ENCODE data around the gene AHI1. TPM values are rescaled to one million over a fixed set of nuclear protein-coding genes. Genes with fewer than 3 reads are reported as not detected.

The AHI1 gene
- total and polyA plus RNA-seq, 2 of the 13 experiments (the other 11 are each of a cell fraction or from before 2014, with no cell fraction given) = 7.2 to 18.6 TPM

DNA sequence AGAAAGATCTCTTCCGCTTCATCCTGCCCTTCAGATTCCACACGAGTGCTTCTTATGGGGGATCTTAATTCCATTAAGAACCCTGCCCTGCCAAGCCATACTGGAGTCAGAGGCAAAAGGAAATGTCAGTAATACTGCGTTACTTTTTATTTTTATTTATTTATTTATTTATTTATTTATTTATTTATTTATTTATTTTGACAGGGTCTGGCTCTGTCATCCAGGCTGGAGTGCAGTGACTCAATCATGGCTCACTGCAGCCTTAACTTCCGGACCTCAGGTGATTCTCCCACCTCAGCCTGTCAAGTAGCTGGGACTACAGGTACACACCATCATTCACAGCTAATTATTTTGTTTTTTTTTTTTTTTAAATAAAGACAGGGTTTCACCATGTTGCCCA is 236.9 kb downstream of the AHI1 start:
- ChIA-PET POLR2A (no interaction called here), CTCF (ENCODE audit: low intra/inter-chr PET ratio, low total read pairs) (no interaction called here)
- Histone ChIP-seq H4K20me1 (ENCODE audit: insufficient read depth, low read length) (no peaks in the 10 kb centered on the region), H3K79me2 (ENCODE audit: insufficient read depth, low read length) (no peaks in the 10 kb centered on the region), H3K4me3 (replicated peaks in 1 of 3; ENCODE audit: insufficient read depth in 1 of 3, low read depth in 2 of 3, low read length in 3 of 3) (no peak overlapping the region), H2AFZ (ENCODE audit: low read length) (no peak overlapping the region), H3K9ac (ENCODE audit: insufficient read depth, low read depth, low read length) (no peak overlapping the region), H3K27ac (ENCODE audit: extremely low read length, insufficient read depth, low read length) (no peak overlapping the region), H3K9me3 (ENCODE audit: low read length) (no peaks in the 10 kb centered on the region), H3K36me3 (replicated peaks in 1 of 2; ENCODE audit: control insufficient read depth in 1 of 2, insufficient read depth in 2 of 2, low read length in 2 of 2) (no peaks in the 10 kb centered on the region), H3K4me2 (ENCODE audit: low read depth, low read length) (no peak overlapping the region), H3K27me3 (ENCODE audit: control insufficient read depth in 1 of 2, insufficient read depth in 2 of 2, low read length in 2 of 2) (peaks cover 0 to 18% of the 10 kb centered on the region in 2 experiments; a peak in 2 of 5 replicates), H3K4me1 (ENCODE audit: insufficient read depth, low read length) (peaks cover 5% of the 10 kb centered on the region; the same call in 1 of the 2 replicates)
- intact Hi-C loops (cut with micrococcal nuclease; ENCODE audit: unreplicated experiment) = no loop called here
- no peak for DNase-seq (ENCODE audit: low spot score)
- no TSS peak for BruUV-seq (replicated peaks)
- no peak for TF ChIP-seq ZNF816 (CRISPR knock-in tag; IDR thresholded peaks at IDR 0.05; ENCODE audit: borderline replicate concordance)
- ATAC-seq = no peak
- in situ Hi-C loops (cut with HindIII; ENCODE audit: extremely low pct_ligation_motif_present, low pct_unique_long_range_greater_than_20kb) = no loop called here
- WGBS (ENCODE audit: low lambda C conversion rate) = 72% methylated on average over 4 of the region's 4 CpGs
- no peak for FAIRE-seq

DNA sequence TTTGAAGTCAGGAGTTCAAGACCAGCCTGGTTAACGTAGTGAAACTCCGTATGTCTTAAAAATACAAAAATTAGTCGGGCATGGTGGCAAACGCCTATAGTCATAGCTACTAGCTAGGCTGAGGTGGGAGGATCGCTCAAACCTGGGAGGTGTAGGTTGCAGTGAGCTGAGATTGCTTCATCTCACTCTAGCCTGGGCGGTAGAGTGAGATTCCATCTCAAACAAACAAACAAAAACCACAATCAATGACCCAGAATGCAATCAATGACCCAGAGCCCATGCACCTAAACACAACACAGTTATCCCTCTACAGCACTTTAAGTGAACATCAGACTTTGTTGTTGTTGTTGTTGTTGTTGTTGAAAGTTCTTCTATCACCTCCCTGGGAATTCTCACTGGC is 238.6 kb downstream of the AHI1 start:
- Histone ChIP-seq H4K20me1 (ENCODE audit: insufficient read depth, low read length) (no peaks in the 10 kb centered on the region), H3K4me2 (ENCODE audit: low read depth, low read length) (no peak overlapping the region), H3K4me1 (ENCODE audit: insufficient read depth, low read length) (peaks cover 5% of the 10 kb centered on the region; the same call in 1 of the 2 replicates), H3K79me2 (ENCODE audit: insufficient read depth, low read length) (no peaks in the 10 kb centered on the region), H3K9me3 (ENCODE audit: low read length) (no peaks in the 10 kb centered on the region), H3K36me3 (replicated peaks in 1 of 2; ENCODE audit: control insufficient read depth in 1 of 2, insufficient read depth in 2 of 2, low read length in 2 of 2) (no peaks in the 10 kb centered on the region), H3K4me3 (replicated peaks in 1 of 3; ENCODE audit: insufficient read depth in 1 of 3, low read depth in 2 of 3, low read length in 3 of 3) (no peak overlapping the region), H3K27ac (ENCODE audit: extremely low read length, insufficient read depth, low read length) (no peak overlapping the region), H2AFZ (ENCODE audit: low read length) (no peak overlapping the region), H3K9ac (ENCODE audit: insufficient read depth, low read depth, low read length) (no peak overlapping the region), H3K27me3 (ENCODE audit: control insufficient read depth in 1 of 2, insufficient read depth in 2 of 2, low read length in 2 of 2) (peaks cover 0 to 15% of the 10 kb centered on the region in 2 experiments; a peak in 2 of 5 replicates)
- WGBS (ENCODE audit: low lambda C conversion rate) = 2% methylated on average over 6 of the region's 6 CpGs
- BruUV-seq (replicated peaks) = no TSS peak
- TF ChIP-seq KAT2B (IDR thresholded peaks at IDR 0.05; ENCODE audit: borderline replicate concordance, low read depth, low read length) = peak; percentile 90
- no peak for TF ChIP-seq MATR3 (CRISPR knock-in tag; IDR thresholded peaks at IDR 0.05)
- TF ChIP-seq, protein P1, sequence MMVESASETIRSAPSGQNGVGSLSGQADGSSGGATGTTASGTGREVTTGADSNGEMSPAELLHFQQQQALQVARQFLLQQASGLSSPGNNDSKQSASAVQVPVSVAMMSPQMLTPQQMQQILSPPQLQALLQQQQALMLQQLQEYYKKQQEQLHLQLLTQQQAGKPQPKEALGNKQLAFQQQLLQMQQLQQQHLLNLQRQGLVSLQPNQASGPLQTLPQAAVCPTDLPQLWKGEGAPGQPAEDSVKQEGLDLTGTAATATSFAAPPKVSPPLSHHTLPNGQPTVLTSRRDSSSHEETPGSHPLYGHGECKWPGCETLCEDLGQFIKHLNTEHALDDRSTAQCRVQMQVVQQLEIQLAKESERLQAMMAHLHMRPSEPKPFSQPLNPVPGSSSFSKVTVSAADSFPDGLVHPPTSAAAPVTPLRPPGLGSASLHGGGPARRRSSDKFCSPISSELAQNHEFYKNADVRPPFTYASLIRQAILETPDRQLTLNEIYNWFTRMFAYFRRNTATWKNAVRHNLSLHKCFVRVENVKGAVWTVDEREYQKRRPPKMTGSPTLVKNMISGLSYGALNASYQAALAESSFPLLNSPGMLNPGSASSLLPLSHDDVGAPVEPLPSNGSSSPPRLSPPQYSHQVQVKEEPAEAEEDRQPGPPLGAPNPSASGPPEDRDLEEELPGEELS (CRISPR knock-in tag; IDR thresholded peaks at IDR 0.05) = peak; percentile 37
- 0 out of 4 replicates have a peak, but pooled peaks of 1 of the 2 experiments have one; percentile 22 for TF ChIP-seq KLF16 (CRISPR knock-in tag; IDR thresholded peaks at IDR 0.05)
- TF ChIP-seq, protein P2, sequence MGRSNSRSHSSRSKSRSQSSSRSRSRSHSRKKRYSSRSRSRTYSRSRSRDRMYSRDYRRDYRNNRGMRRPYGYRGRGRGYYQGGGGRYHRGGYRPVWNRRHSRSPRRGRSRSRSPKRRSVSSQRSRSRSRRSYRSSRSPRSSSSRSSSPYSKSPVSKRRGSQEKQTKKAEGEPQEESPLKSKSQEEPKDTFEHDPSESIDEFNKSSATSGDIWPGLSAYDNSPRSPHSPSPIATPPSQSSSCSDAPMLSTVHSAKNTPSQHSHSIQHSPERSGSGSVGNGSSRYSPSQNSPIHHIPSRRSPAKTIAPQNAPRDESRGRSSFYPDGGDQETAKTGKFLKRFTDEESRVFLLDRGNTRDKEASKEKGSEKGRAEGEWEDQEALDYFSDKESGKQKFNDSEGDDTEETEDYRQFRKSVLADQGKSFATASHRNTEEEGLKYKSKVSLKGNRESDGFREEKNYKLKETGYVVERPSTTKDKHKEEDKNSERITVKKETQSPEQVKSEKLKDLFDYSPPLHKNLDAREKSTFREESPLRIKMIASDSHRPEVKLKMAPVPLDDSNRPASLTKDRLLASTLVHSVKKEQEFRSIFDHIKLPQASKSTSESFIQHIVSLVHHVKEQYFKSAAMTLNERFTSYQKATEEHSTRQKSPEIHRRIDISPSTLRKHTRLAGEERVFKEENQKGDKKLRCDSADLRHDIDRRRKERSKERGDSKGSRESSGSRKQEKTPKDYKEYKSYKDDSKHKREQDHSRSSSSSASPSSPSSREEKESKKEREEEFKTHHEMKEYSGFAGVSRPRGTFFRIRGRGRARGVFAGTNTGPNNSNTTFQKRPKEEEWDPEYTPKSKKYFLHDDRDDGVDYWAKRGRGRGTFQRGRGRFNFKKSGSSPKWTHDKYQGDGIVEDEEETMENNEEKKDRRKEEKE (IDR thresholded peaks at IDR 0.05) = no peak
- no peak for TF ChIP-seq ATM (IDR thresholded peaks at IDR 0.05; ENCODE audit: borderline replicate concordance)
- TF ChIP-seq ZNF441 (CRISPR knock-in tag; IDR thresholded peaks at IDR 0.05; ENCODE audit: borderline replicate concordance) = peak; percentile 49; the same call in 1 of the 2 replicates
- no peak for TF ChIP-seq SOX6 (IDR thresholded peaks at IDR 0.05)
- TF ChIP-seq SOX6 (CRISPR knock-in tag; IDR thresholded peaks at IDR 0.05) = peak; percentile 34; the same call in 1 of the 2 replicates
- TF ChIP-seq ZNF136 (CRISPR knock-in tag; IDR thresholded peaks at IDR 0.05; ENCODE audit: low read depth) = no peak
- no peak for TF ChIP-seq ONECUT2 (CRISPR knock-in tag; IDR thresholded peaks at IDR 0.05)
- TF ChIP-seq FOXP1 (IDR thresholded peaks at IDR 0.05) = peak; percentile 52; the same call in 1 of the 2 replicates
- TF ChIP-seq FOXP1 (CRISPR knock-in tag; IDR thresholded peaks at IDR 0.05) = peak; percentile 80
- peak; percentile 63 for TF ChIP-seq CEBPG (CRISPR knock-in tag; IDR thresholded peaks at IDR 0.05)
- TF ChIP-seq CEBPB (IDR thresholded peaks at IDR 0.05; ENCODE audit: borderline replicate concordance, low read depth, low read length) = peak; percentile 83; the same call in 1 of the 2 replicates
- POLR2A ChIA-PET = no interaction called here
- DNase-seq (ENCODE audit: low spot score) (no peak), FAIRE-seq (no peak), ATAC-seq (peak; percentile 74)
- CTCF ChIA-PET (ENCODE audit: low intra/inter-chr PET ratio, low total read pairs) = no interaction called here
- in situ Hi-C loops (cut with HindIII; ENCODE audit: extremely low pct_ligation_motif_present, low pct_unique_long_range_greater_than_20kb) = no loop called here
- intact Hi-C loops (cut with micrococcal nuclease; ENCODE audit: unreplicated experiment) = no loop called here
